Fibroblast of lung (primary cell): ENCODE results near the gene CERS5. TPM values are rescaled to one million over a fixed set of nuclear protein-coding genes. Genes with fewer than 3 reads are reported as not detected.

ENCODE experiments used
- DNase-seq, 2 donors: peaks; one replicate each; pipeline versions ENCODE4 v3.0.0 to v3.0.0-alpha.2; 2010; ENCODE audit warnings: low read depth in 2 of 2
- H2AFZ ChIP-seq: 2 replicates; pipeline ENCODE4 v1.5.1; 2012; ENCODE audit warnings: low read length, control low read depth, inconsistent platforms
- H3K27ac ChIP-seq: 2 replicates; pipeline ENCODE4 v1.5.1; 2011; ENCODE audit warnings: low read length, control low read depth; ENCODE audit not compliant: insufficient read depth
- H3K27me3 ChIP-seq: 2 replicates; pipeline ENCODE4 v1.5.1; 2011; ENCODE audit warnings: mild to moderate bottlenecking, low read length; ENCODE audit not compliant: control insufficient read depth, insufficient read depth
- H3K36me3 ChIP-seq: 2 replicates; pipeline ENCODE4 v1.5.1; 2011; ENCODE audit warnings: low read length; ENCODE audit not compliant: control insufficient read depth, insufficient read depth
- H3K4me1 ChIP-seq: 2 replicates; pipeline ENCODE4 v1.5.1; 2011; ENCODE audit warnings: low read length; ENCODE audit not compliant: control insufficient read depth, insufficient read depth; ENCODE audit errors: extremely low read depth
- H3K4me2 ChIP-seq: 2 replicates; pipeline ENCODE4 v1.5.1; 2011; ENCODE audit warnings: low read length, control low read depth; ENCODE audit not compliant: insufficient read depth; ENCODE audit errors: extremely low read depth
- H3K4me3 ChIP-seq, 4 experiments: fragments of 200-600 bp in 1 of 4; sonication (generic) in 1 of 4; replicated peaks in 1 of 4; 2 replicates each; pipeline ENCODE4 v1.5.1; 2011 to 2016; ENCODE audit warnings: low read length in 4 of 4, low read depth in 3 of 4, mild to moderate bottlenecking in 3 of 4, control low read depth in 2 of 4, inconsistent platforms in 1 of 4, mixed read lengths in 1 of 4; ENCODE audit not compliant: insufficient read depth in 1 of 4; ENCODE audit errors: control extremely low read depth in 1 of 4
- H3K79me2 ChIP-seq: 2 replicates; pipeline ENCODE4 v1.5.1; 2012; ENCODE audit warnings: mild to moderate bottlenecking, low read length, inconsistent platforms; ENCODE audit not compliant: control insufficient read depth, insufficient read depth
- H3K9ac ChIP-seq: 2 replicates; pipeline ENCODE4 v1.5.1; 2011; ENCODE audit warnings: mild to moderate bottlenecking, low read length, control low read depth; ENCODE audit not compliant: insufficient read depth
- H3K9me3 ChIP-seq: 2 replicates; pipeline ENCODE4 v1.5.1; 2012; ENCODE audit warnings: low read depth, low read length; ENCODE audit not compliant: control insufficient read depth, insufficient read depth
- H4K20me1 ChIP-seq: 2 replicates; pipeline ENCODE4 v1.5.1; 2011; ENCODE audit warnings: low read length; ENCODE audit not compliant: control insufficient read depth, insufficient read depth; ENCODE audit errors: extremely low read depth
- EZH2 ChIP-seq: IDR thresholded peaks from 2 replicates; pipeline ENCODE4 v1.5.1; 2012; ENCODE audit warnings: low read length, control low read depth, mild to moderate bottlenecking; ENCODE audit errors: missing control alignments
- polyA plus RNA-seq, 2 donors: library from polyadenylated mRNA; depleted of rRNA in 1 of 2; stranded (reverse) in 1 of 2; unstranded in 1 of 2; fragments of >200 nt; gene quantifications; 2 replicates each; pipeline ENCODE4 v1.2.1, GENCODE V29; 2011 to 2012; ENCODE audit warnings: missing spikeins in 1 of 2
- total RNA-seq: library from RNA; depleted of rRNA; stranded (reverse); fragments of >200 nt; gene quantifications from 2 replicates; pipeline ENCODE4 v1.2.1, GENCODE V29; 2014
- TF ChIP-seq, protein P1 (sequence below), 2 donors: IDR thresholded peaks in 1 of 2; conservative IDR thresholded peaks in 1 of 2; 1 replicate in 1 of 2; 2 replicates in 1 of 2; pipeline ENCODE4 v1.5.1; 2011 to 2012; ENCODE audit warnings: low read length in 2 of 2, control low read depth in 1 of 2, inconsistent platforms in 1 of 2, low read depth in 1 of 2, mild to moderate bottlenecking in 1 of 2

Gene CERS5
- total and polyA plus RNA-seq, 2 donors (not counting 1 experiment from before 2014, with no cell fraction given) = 51.0 to 74.4 TPM

DNA sequence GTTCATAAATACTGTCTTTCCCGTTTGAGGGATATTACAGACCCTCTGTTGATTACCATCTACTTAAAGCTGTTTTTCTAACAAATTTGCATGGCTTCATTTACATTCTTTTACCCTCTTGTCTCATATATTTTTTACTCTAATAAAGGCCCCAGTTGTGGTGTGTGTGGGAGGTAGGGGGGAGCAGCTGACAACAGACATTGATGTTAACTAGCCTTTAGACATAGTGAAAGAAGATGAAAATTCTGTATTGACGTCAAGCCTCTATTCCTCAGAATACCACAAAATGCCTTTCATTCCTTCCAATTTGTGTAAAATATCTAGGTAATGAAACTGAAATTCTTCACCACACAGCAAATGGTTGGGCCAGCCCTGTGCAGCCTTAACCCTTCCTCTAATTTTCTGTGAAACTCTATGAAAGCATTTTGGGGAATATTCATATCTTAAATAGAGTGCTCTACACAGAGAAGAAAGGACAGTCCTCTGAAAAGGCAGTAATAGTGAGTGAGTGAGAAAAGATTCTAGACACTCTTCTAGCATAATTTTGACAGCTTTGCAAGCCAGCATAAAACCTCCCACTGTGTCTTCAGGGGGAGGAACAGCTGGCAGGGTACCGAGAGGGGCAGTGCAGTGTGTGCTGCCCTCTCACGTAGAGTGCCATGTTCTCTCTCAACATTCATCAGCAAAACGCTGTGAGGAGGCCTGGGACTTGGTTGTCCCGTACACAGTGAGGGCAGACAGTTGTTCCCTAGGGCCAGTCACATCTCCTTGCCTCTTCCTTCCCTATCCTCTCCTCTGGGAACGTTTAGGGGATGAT, 20.1 kb upstream of the CERS5 start:
- DNase-seq = peak; percentile 80 to 95
- H3K79me2 ChIP-seq = peaks cover 3% of the 10 kb centered on the region
- peak overlapping the region; percentile 35 for H3K9ac ChIP-seq
- no peak overlapping the region for H3K4me3 ChIP-seq
- no peaks in the 10 kb centered on the region for H4K20me1 ChIP-seq
- peaks cover 7% of the 10 kb centered on the region for H3K36me3 ChIP-seq
- H3K9me3 ChIP-seq = no peaks in the 10 kb centered on the region
- no peak overlapping the region for H2AFZ ChIP-seq
- TF ChIP-seq EZH2 = no peak
- TF ChIP-seq, protein P1, sequence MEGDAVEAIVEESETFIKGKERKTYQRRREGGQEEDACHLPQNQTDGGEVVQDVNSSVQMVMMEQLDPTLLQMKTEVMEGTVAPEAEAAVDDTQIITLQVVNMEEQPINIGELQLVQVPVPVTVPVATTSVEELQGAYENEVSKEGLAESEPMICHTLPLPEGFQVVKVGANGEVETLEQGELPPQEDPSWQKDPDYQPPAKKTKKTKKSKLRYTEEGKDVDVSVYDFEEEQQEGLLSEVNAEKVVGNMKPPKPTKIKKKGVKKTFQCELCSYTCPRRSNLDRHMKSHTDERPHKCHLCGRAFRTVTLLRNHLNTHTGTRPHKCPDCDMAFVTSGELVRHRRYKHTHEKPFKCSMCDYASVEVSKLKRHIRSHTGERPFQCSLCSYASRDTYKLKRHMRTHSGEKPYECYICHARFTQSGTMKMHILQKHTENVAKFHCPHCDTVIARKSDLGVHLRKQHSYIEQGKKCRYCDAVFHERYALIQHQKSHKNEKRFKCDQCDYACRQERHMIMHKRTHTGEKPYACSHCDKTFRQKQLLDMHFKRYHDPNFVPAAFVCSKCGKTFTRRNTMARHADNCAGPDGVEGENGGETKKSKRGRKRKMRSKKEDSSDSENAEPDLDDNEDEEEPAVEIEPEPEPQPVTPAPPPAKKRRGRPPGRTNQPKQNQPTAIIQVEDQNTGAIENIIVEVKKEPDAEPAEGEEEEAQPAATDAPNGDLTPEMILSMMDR (conservative IDR thresholded peaks at IDR 0.05 in 1 of 2, IDR thresholded peaks at IDR 0.05 in 1 of 2; ENCODE audit: low read depth in 1 of 2, low read length in 2 of 2) = no peak
- peak overlapping the region; percentile 92 for H3K27ac ChIP-seq
- H3K4me2 ChIP-seq = peak overlapping the region; percentile 58
- peaks cover 14% of the 10 kb centered on the region for H3K4me1 ChIP-seq
- H3K27me3 ChIP-seq = no peaks in the 10 kb centered on the region

DNA sequence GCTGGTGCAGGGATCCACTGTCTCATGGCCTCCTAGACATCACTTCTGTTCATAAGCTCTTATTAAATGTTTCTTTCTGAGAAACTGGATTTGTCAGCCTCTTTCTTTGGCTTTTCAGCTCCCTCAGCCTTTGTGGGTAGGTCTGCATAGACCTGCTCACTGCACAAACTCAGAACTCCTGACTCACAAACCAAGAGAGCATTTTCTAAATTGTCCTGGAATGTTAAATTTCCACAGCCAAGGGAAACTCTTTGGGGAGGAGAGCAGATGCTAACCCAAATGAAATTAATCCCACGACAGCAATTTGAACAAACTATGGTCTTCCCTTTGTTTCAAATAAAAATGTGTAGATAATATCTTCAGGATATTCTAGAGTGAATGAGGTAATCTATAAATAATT, 19.5 kb upstream of the CERS5 start:
- Histone ChIP-seq H3K36me3 (peaks cover 4% of the 10 kb centered on the region), H2AFZ (no peak overlapping the region), H3K27me3 (no peaks in the 10 kb centered on the region), H3K9me3 (no peaks in the 10 kb centered on the region), H3K27ac (peak overlapping the region; percentile 92), H4K20me1 (no peaks in the 10 kb centered on the region), H3K79me2 (peaks cover 1% of the 10 kb centered on the region), H3K4me1 (peaks cover 14% of the 10 kb centered on the region), H3K4me3 (no peak overlapping the region), H3K9ac (no peak overlapping the region), H3K4me2 (no peak overlapping the region)
- TF ChIP-seq, protein P1 (conservative IDR thresholded peaks at IDR 0.05 in 1 of 2, IDR thresholded peaks at IDR 0.05 in 1 of 2; ENCODE audit: low read depth in 1 of 2, low read length in 2 of 2) = no peak
- TF ChIP-seq EZH2 = no peak
- peak in 1 of 2 donors; percentile 81 for DNase-seq

DNA sequence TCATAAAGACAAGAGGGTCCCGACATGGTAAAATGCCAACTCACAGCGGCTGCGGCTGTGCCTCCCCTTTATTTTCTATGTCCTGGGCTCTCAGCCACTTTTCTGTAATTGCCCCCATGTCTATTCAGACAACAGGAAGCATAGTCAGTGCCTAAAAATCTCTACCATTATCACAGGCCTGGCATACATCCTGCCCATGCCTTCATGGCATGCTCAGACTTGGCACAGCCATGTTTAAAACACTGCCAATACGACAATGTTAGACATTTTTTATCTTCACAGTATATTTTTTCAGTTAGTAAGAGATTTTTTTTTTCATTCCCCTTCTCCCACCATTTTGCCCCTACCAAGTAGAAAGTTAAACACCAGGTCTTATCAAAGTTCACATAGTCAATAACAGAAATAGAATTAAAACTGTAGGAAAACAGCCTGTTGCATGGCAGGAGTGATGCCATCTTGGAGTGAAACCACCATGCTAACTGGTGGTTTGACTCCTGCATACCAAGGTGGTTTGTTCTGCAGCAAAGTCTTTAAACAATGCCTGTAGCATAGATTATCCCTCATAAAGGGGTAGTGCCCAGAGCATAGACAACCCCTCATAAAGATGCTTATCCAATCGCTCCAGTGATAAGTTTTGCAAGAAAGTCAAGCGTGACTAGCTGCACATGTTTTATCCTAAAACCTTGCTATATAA, 18.9 kb upstream of the CERS5 start:
- peaks cover 1% of the 10 kb centered on the region for H3K79me2 ChIP-seq
- no peak overlapping the region for H3K4me2 ChIP-seq
- peak in 1 of 2 donors; percentile 79 for DNase-seq
- no peaks in the 10 kb centered on the region for H3K9me3 ChIP-seq
- peaks cover 4% of the 10 kb centered on the region for H3K36me3 ChIP-seq
- TF ChIP-seq EZH2 = no peak
- TF ChIP-seq, protein P1 (conservative IDR thresholded peaks at IDR 0.05 in 1 of 2, IDR thresholded peaks at IDR 0.05 in 1 of 2; ENCODE audit: low read depth in 1 of 2, low read length in 2 of 2) = no peak
- peak overlapping the region; percentile 92 for H3K27ac ChIP-seq
- no peak overlapping the region for H3K9ac ChIP-seq
- H3K27me3 ChIP-seq = no peaks in the 10 kb centered on the region
- H3K4me1 ChIP-seq = peaks cover 14% of the 10 kb centered on the region
- no peaks in the 10 kb centered on the region for H4K20me1 ChIP-seq
- H3K4me3 ChIP-seq = no peak overlapping the region
- no peak overlapping the region for H2AFZ ChIP-seq
